CD14-positive monocyte (primary cell): Measurements from ENCODE around the gene LAMC1. TPM values are rescaled to one million over a fixed set of nuclear protein-coding genes. Genes with fewer than 3 reads are reported as not detected.

ENCODE experiments used
- DNase-seq, 3 donors: peaks; one replicate each; pipeline ENCODE4 v3.0.0-alpha.2; 2011 to 2022
- H2AFZ ChIP-seq: 2 replicates; pipeline ENCODE4 v1.6.0; 2012; ENCODE audit warnings: mild to moderate bottlenecking, low read depth, low read length, inconsistent platforms; ENCODE audit not compliant: insufficient read depth, poor library complexity, severe bottlenecking
- H3K27ac ChIP-seq, 2 donors: 1 replicate in 1 of 2; 2 replicates in 1 of 2; pipeline ENCODE4 v1.5.1; 2012 to 2013; ENCODE audit warnings: low read length in 2 of 2, control low read depth in 1 of 2, inconsistent platforms in 1 of 2, low read depth in 1 of 2, mild to moderate bottlenecking in 1 of 2
- H3K27me3 ChIP-seq, 2 donors: one replicate each; pipeline versions ENCODE4 v1.6.0 to v1.6.1; 2011 to 2013; ENCODE audit warnings: low read length in 2 of 2; ENCODE audit not compliant: control insufficient read depth in 2 of 2, insufficient read depth in 2 of 2
- H3K36me3 ChIP-seq, 2 donors: replicated peaks in 1 of 2; 1 replicate in 1 of 2; 2 replicates in 1 of 2; pipeline versions ENCODE4 v1.5.1 to v1.6.1; 2012 to 2013; ENCODE audit warnings: low read length in 2 of 2, control low read depth in 1 of 2, inconsistent platforms in 1 of 2, mild to moderate bottlenecking in 1 of 2; ENCODE audit not compliant: insufficient read depth in 2 of 2, control insufficient read depth in 1 of 2
- H3K4me1 ChIP-seq, 2 donors: 1 replicate in 1 of 2; 2 replicates in 1 of 2; pipeline versions ENCODE4 v1.5.1 to v1.6.1; 2012 to 2013; ENCODE audit warnings: low read length in 2 of 2, control low read depth in 1 of 2, inconsistent platforms in 1 of 2, mild to moderate bottlenecking in 1 of 2, moderate library complexity in 1 of 2; ENCODE audit not compliant: insufficient read depth in 2 of 2, control insufficient read depth in 1 of 2
- H3K4me2 ChIP-seq: replicated peaks from 2 replicates; pipeline ENCODE3; 2012; ENCODE audit warnings: low read length, moderate library complexity, mild to moderate bottlenecking; ENCODE audit not compliant: poor library complexity, severe bottlenecking; ENCODE audit errors: extremely low read depth
- H3K4me3 ChIP-seq, 3 experiments: fragments of 200-600 bp in 1 of 3; sonication (generic) in 1 of 3; replicated peaks in 1 of 3; 1 replicate in 2 of 3; 2 replicates in 1 of 3; pipeline ENCODE4 v1.5.1; 2011 to 2013; ENCODE audit warnings: low read length in 3 of 3, mild to moderate bottlenecking in 3 of 3, control low read depth in 2 of 3, low read depth in 2 of 3, inconsistent platforms in 1 of 3, moderate library complexity in 1 of 3
- H3K79me2 ChIP-seq: 2 replicates; pipeline ENCODE4 v1.6.0; 2012; ENCODE audit warnings: mild to moderate bottlenecking, control low read depth, inconsistent platforms, low read length, moderate library complexity; ENCODE audit not compliant: insufficient read depth
- H3K9ac ChIP-seq: 2 replicates; pipeline ENCODE4 v1.6.0; 2017; ENCODE audit warnings: low read length, mild to moderate bottlenecking; ENCODE audit not compliant: insufficient read depth, poor library complexity, severe bottlenecking
- H3K9me3 ChIP-seq, 2 donors: replicated peaks in 1 of 2; 1 replicate in 1 of 2; 2 replicates in 1 of 2; pipeline versions ENCODE4 v1.5.1 to v1.6.1; 2012 to 2013; ENCODE audit warnings: low read length in 2 of 2, control low read depth in 1 of 2; ENCODE audit not compliant: control insufficient read depth in 1 of 2, insufficient read depth in 1 of 2
- H4K20me1 ChIP-seq: 2 replicates; pipeline ENCODE4 v1.6.0; 2012; ENCODE audit warnings: mild to moderate bottlenecking, low read length, control low read depth, moderate library complexity; ENCODE audit not compliant: insufficient read depth
- H3K27ac Mint-ChIP-seq, 7 donors: one replicate each; pipeline ENCODE4 v1.8.0; 2020; ENCODE audit warnings: mild to moderate bottlenecking in 7 of 7, mixed read lengths in 7 of 7, moderate library complexity in 6 of 7, inconsistent platforms in 2 of 7
- H3K27me3 Mint-ChIP-seq, 3 donors: one replicate each; pipeline ENCODE4 v1.8.0; 2021 to 2022; ENCODE audit warnings: low read depth in 3 of 3, mild to moderate bottlenecking in 3 of 3, mixed read lengths in 3 of 3, moderate library complexity in 3 of 3, inconsistent platforms in 1 of 3
- H3K36me3 Mint-ChIP-seq, 2 donors: one replicate each; pipeline ENCODE4 v1.8.0; 2020; ENCODE audit warnings: mixed read lengths in 2 of 2, inconsistent platforms in 1 of 2, mild to moderate bottlenecking in 1 of 2
- H3K4me1 Mint-ChIP-seq: one replicate; pipeline ENCODE4 v1.8.0; 2020; ENCODE audit warnings: mild to moderate bottlenecking, mixed read lengths
- H3K4me3 Mint-ChIP-seq, 2 donors: one replicate each; pipeline ENCODE4 v1.8.0; 2020; ENCODE audit warnings: mild to moderate bottlenecking in 2 of 2, mixed read lengths in 2 of 2, moderate library complexity in 1 of 2
- H3K9me3 Mint-ChIP-seq, 7 donors: one replicate each; pipeline ENCODE4 v1.8.0; 2020 to 2022; ENCODE audit warnings: mixed read lengths in 7 of 7, mild to moderate bottlenecking in 6 of 7, moderate library complexity in 6 of 7, inconsistent platforms in 2 of 7
- WGBS: methylation state at CpG from one replicate; pipeline ENCODE4 v1.1.5; 2013; ENCODE audit warnings: missing lambda C conversion rate; ENCODE audit not compliant: insufficient coverage; 5-methylcytosine and 5-hydroxymethylcytosine counted together
- intact Hi-C, 2 donors: fragments of 100-400 bp; cut with micrococcal nuclease; formaldehyde crosslinking; loops; one replicate each; pipeline versions ENCODE4 v1.15.0 to v1.15.1; 2023
- polyA plus RNA-seq, 3 donors: library from polyadenylated mRNA; depleted of rRNA in 1 of 3; unstranded in 2 of 3; stranded (reverse) in 1 of 3; fragments of 300-500 nt in 2 of 3; fragments of >200 nt in 1 of 3; fragmentation: Illumina TruSeq in 2 of 3; gene quantifications; 1 replicate in 2 of 3; 2 replicates in 1 of 3; pipeline ENCODE4 v1.2.3, GENCODE V29; 2012 to 2021
- TF ChIP-seq, protein P1 (sequence below): fragments of 200-600 bp; IDR thresholded peaks from one replicate; pipeline ENCODE4 v1.8.0; 2022; ENCODE audit warnings: antibody characterized with exemption, mild to moderate bottlenecking

LAMC1 gene
- polyA plus RNA-seq, 3 donors: 0.34 to 1.7 (median 0.95) TPM

DNA sequence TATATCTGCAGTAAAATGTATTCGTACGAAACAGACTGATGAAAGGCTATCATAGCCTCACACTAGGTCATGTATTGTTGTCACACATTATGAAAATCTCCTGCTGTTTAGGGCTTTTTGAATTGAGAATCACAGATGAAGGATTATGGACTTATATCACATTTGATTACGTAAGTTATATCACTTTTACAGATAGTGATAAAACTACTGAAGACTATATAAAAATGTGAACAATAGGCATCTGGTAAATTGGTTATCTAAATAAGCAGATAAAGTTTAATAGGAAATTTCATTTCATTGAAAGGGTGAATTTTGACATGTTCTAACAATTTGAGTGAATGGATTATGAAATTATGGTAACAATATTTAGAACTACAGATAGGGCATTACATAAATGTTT, 20.0 kb downstream of the LAMC1 start:
- Mint-ChIP-seq H3K4me3 (no peak overlapping the region), H3K36me3 (no peaks in the 10 kb centered on the region), H3K4me1 (peaks cover 12% of the 10 kb centered on the region), H3K27me3 (peaks cover 0 to 5% (median 0%) of the 10 kb centered on the region in 3 donors), H3K27ac (no peak overlapping the region), H3K9me3 (no peaks in the 10 kb centered on the region)
- Histone ChIP-seq H3K4me3 (no peak overlapping the region), H3K4me1 (peaks cover 0 to 12% of the 10 kb centered on the region in 2 donors), H3K79me2 (no peaks in the 10 kb centered on the region), H2AFZ (no peak overlapping the region), H3K27ac (no peak overlapping the region), H3K36me3 (no peaks in the 10 kb centered on the region), H3K9me3 (no peaks in the 10 kb centered on the region), H3K27me3 (no peaks in the 10 kb centered on the region), H3K4me2 (no peak overlapping the region), H3K9ac (no peak overlapping the region), H4K20me1 (no peaks in the 10 kb centered on the region)
- WGBS: no CpG with 5 or more reads among the region's 3 CpGs
- TF ChIP-seq, protein P1, sequence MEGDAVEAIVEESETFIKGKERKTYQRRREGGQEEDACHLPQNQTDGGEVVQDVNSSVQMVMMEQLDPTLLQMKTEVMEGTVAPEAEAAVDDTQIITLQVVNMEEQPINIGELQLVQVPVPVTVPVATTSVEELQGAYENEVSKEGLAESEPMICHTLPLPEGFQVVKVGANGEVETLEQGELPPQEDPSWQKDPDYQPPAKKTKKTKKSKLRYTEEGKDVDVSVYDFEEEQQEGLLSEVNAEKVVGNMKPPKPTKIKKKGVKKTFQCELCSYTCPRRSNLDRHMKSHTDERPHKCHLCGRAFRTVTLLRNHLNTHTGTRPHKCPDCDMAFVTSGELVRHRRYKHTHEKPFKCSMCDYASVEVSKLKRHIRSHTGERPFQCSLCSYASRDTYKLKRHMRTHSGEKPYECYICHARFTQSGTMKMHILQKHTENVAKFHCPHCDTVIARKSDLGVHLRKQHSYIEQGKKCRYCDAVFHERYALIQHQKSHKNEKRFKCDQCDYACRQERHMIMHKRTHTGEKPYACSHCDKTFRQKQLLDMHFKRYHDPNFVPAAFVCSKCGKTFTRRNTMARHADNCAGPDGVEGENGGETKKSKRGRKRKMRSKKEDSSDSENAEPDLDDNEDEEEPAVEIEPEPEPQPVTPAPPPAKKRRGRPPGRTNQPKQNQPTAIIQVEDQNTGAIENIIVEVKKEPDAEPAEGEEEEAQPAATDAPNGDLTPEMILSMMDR: no peak
- no peak for DNase-seq
- intact Hi-C loops: no loop called here

GRCh38 chr1:183043872-183044854, 20.9 kb downstream of the LAMC1 start:
- H4K20me1 ChIP-seq: no peaks in the 10 kb centered on the region
- H3K36me3 ChIP-seq: no peaks in the 10 kb centered on the region
- Mint-ChIP-seq H3K4me1 (peaks cover 15% of the 10 kb centered on the region), H3K27me3 (peaks cover 0 to 5% (median 0%) of the 10 kb centered on the region in 3 donors), H3K9me3 (no peaks in the 10 kb centered on the region), H3K36me3 (no peaks in the 10 kb centered on the region), H3K4me3 (no peak overlapping the region), H3K27ac (no peak overlapping the region)
- 80% methylated on average over 1 of the region's 7 CpGs for WGBS
- H3K27me3 ChIP-seq: no peaks in the 10 kb centered on the region
- TF ChIP-seq, protein P1: no peak
- no peak overlapping the region for H2AFZ ChIP-seq
- no peak overlapping the region for H3K27ac ChIP-seq
- peaks cover 0 to 12% of the 10 kb centered on the region in 2 donors for H3K4me1 ChIP-seq
- no peak for DNase-seq
- no peak overlapping the region for H3K4me3 ChIP-seq
- intact Hi-C loops: no loop called here
- no peaks in the 10 kb centered on the region for H3K79me2 ChIP-seq
- H3K4me2 ChIP-seq: no peak overlapping the region
- no peak overlapping the region for H3K9ac ChIP-seq
- H3K9me3 ChIP-seq: no peaks in the 10 kb centered on the region
